ENCODE data around the gene TRABD2B. TPM values are rescaled to one million over a fixed set of nuclear protein-coding genes. Genes with fewer than 3 reads are reported as not detected.

TRABD2B gene
- total RNA-seq (2021) (7.8 to 10.8 TPM (median 10.3 TPM) in 3 replicates), Bru-seq, nascent RNA (percentile 67 among the genes with signal in this experiment)
- long read RNA-seq, experiment 1, full-length matches to known transcripts, result 10 of 27 reads
- long read RNA-seq, experiment 1, partial matches to known transcripts, result 1 of 27 reads
- long read RNA-seq, experiment 1, other reads (novel, unspliced or antisense), result 16 of 27 reads
- long read RNA-seq, experiment 2, full-length matches to known transcripts, result 4 of 13 reads
- long read RNA-seq, experiment 2, partial matches to known transcripts, result 0 of 13 reads
- long read RNA-seq, experiment 2, other reads (novel, unspliced or antisense), result 9 of 13 reads
- long read RNA-seq, experiment 3, result 0 reads

DNA sequence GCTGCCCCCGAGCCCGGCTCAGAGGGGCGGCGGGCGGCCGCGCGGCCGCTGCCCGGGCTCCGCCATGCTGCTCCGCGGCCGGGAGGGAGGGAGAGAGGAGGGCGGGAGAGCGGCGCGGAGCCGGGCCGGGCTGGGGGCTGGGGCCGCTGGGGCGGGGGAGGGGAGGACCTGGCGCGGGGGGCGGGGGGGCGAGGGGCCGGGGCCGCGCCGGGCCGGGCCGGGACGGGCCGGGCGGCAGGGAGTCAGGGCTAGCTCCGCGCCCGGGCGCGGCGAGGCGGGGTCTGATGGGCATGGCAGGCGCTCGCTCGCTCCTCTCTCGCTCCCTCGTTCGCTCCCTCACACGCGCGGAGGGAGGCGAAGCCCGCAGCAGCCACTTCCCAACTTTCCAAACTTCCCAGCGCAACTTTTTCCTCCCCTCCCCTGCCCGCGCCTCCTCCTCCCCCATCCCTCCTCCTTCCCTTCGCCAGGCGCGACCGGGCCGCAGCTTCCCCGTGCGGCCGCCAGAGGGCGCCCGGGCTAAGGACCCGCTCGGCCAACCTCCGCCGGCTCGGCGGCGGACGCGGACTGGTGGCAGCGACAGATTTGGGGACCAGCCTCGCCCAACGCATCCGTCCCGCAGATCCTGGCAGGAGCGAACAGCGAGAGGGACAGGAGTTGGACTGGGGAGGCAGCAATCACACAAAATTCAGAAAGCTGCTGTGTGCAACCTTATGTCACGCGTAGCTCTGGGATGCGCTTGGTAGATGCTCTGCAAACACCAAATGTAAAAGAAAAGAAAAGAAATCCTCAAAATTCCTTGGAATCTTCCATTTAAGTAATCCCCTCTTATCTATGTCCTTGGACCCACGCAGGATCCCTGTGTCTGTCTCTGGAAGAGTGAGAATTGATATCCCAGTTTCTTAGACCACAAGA, at the start of gene TRABD2B:
Gene TRABD2B (minus strand): TSS at position 97 of the 912 bp plus-strand sequence.
- ATAC-seq (peak; percentile 72), DNase-seq (ENCODE audit: low spot score) (peak; percentile 91)
- peak within 1 kb of the TSS; percentile 88 for H3K4me3 Mint-ChIP-seq
- H3K27me3 Mint-ChIP-seq (ENCODE audit: low read depth), result peaks cover 32% of the 10 kb centered on the region
- no peaks in the 10 kb centered on the region for H3K9me3 Mint-ChIP-seq
- CTCF ChIA-PET, result interaction anchor here (0.5 to 5.4 kb wide), 41 partner anchors 10 to 425 kb away, joined by 3 to 78 read pairs (median 4); no protein-coding TSS in a partner anchor
- H3K27ac Mint-ChIP-seq, result peak within 1 kb of the TSS; percentile 50
- H3K4me1 Mint-ChIP-seq, result peaks cover 58% of the 10 kb centered on the region
- POLR2A ChIA-PET, result interaction anchor here (0.8 kb wide), 1 partner anchor 58 kb away, joined by 3 read pairs; no protein-coding TSS in a partner anchor
- peaks cover 12% of the 10 kb centered on the region; the same call in 1 of the 2 replicates for H3K36me3 Mint-ChIP-seq
- TF ChIP-seq ATF6 (CRISPR knock-in tag; IDR thresholded peaks at IDR 0.05) (no peak), GABPB1 (CRISPR knock-in tag; IDR thresholded peaks at IDR 0.05) (no peak), MLX (CRISPR knock-in tag; IDR thresholded peaks at IDR 0.05) (no peak), HMGA2 (CRISPR knock-in tag; IDR thresholded peaks at IDR 0.05) (no peak), CBFB (CRISPR knock-in tag; IDR thresholded peaks at IDR 0.05; ENCODE audit: low read depth) (no peak), CREM (CRISPR knock-in tag; IDR thresholded peaks at IDR 0.05) (0 out of 2 replicates have a peak, but pooled peaks have one; percentile 59), ZBTB21 (CRISPR knock-in tag; IDR thresholded peaks at IDR 0.05; ENCODE audit: borderline replicate concordance) (peak; percentile 78), MYBL2 (CRISPR knock-in tag; IDR thresholded peaks at IDR 0.05) (no peak), ZNF121 (CRISPR knock-in tag; IDR thresholded peaks at IDR 0.05) (no peak), MXD4 (CRISPR knock-in tag; IDR thresholded peaks at IDR 0.05; ENCODE audit: borderline replicate concordance) (no peak), ATF1 (CRISPR knock-in tag; IDR thresholded peaks at IDR 0.05) (no peak), SP1 (CRISPR knock-in tag; conservative IDR thresholded peaks at IDR 0.05) (no peak), TCF7 (CRISPR knock-in tag; IDR thresholded peaks at IDR 0.05; ENCODE audit: low read depth) (no peak), ATF2 (CRISPR knock-in tag; IDR thresholded peaks at IDR 0.05; ENCODE audit: borderline replicate concordance, low read depth) (no peak), JUN (CRISPR knock-in tag; IDR thresholded peaks at IDR 0.05) (no peak), ZNF263 (CRISPR knock-in tag; IDR thresholded peaks at IDR 0.05; ENCODE audit: low read depth) (peak; percentile 73), ZNF138 (CRISPR knock-in tag; conservative IDR thresholded peaks at IDR 0.05) (0 out of 2 replicates have a peak, but pooled peaks have one; percentile 70), CREB1 (CRISPR knock-in tag; IDR thresholded peaks at IDR 0.05) (no peak)
- TF ChIP-seq, protein P1, sequence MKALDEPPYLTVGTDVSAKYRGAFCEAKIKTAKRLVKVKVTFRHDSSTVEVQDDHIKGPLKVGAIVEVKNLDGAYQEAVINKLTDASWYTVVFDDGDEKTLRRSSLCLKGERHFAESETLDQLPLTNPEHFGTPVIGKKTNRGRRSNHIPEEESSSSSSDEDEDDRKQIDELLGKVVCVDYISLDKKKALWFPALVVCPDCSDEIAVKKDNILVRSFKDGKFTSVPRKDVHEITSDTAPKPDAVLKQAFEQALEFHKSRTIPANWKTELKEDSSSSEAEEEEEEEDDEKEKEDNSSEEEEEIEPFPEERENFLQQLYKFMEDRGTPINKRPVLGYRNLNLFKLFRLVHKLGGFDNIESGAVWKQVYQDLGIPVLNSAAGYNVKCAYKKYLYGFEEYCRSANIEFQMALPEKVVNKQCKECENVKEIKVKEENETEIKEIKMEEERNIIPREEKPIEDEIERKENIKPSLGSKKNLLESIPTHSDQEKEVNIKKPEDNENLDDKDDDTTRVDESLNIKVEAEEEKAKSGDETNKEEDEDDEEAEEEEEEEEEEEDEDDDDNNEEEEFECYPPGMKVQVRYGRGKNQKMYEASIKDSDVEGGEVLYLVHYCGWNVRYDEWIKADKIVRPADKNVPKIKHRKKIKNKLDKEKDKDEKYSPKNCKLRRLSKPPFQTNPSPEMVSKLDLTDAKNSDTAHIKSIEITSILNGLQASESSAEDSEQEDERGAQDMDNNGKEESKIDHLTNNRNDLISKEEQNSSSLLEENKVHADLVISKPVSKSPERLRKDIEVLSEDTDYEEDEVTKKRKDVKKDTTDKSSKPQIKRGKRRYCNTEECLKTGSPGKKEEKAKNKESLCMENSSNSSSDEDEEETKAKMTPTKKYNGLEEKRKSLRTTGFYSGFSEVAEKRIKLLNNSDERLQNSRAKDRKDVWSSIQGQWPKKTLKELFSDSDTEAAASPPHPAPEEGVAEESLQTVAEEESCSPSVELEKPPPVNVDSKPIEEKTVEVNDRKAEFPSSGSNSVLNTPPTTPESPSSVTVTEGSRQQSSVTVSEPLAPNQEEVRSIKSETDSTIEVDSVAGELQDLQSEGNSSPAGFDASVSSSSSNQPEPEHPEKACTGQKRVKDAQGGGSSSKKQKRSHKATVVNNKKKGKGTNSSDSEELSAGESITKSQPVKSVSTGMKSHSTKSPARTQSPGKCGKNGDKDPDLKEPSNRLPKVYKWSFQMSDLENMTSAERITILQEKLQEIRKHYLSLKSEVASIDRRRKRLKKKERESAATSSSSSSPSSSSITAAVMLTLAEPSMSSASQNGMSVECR (CRISPR knock-in tag; IDR thresholded peaks at IDR 0.05; ENCODE audit: borderline replicate concordance), result no peak; the same call in 1 of the 2 replicates
- TF ChIP-seq, protein P2, sequence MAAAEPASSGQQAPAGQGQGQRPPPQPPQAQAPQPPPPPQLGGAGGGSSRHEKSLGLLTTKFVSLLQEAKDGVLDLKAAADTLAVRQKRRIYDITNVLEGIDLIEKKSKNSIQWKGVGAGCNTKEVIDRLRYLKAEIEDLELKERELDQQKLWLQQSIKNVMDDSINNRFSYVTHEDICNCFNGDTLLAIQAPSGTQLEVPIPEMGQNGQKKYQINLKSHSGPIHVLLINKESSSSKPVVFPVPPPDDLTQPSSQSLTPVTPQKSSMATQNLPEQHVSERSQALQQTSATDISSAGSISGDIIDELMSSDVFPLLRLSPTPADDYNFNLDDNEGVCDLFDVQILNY (CRISPR knock-in tag; IDR thresholded peaks at IDR 0.05), result peak; percentile 57; the same call in 1 of the 2 replicates
- TF ChIP-seq, protein P3, sequence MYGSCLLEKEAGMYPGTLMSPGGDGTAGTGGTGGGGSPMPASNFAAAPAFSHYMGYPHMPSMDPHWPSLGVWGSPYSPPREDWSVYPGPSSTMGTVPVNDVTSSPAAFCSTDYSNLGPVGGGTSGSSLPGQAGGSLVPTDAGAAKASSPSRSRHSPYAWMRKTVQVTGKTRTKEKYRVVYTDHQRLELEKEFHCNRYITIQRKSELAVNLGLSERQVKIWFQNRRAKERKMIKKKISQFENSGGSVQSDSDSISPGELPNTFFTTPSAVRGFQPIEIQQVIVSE (CRISPR knock-in tag; IDR thresholded peaks at IDR 0.05; ENCODE audit: borderline replicate concordance), result no peak
- TF ChIP-seq, protein P4, sequence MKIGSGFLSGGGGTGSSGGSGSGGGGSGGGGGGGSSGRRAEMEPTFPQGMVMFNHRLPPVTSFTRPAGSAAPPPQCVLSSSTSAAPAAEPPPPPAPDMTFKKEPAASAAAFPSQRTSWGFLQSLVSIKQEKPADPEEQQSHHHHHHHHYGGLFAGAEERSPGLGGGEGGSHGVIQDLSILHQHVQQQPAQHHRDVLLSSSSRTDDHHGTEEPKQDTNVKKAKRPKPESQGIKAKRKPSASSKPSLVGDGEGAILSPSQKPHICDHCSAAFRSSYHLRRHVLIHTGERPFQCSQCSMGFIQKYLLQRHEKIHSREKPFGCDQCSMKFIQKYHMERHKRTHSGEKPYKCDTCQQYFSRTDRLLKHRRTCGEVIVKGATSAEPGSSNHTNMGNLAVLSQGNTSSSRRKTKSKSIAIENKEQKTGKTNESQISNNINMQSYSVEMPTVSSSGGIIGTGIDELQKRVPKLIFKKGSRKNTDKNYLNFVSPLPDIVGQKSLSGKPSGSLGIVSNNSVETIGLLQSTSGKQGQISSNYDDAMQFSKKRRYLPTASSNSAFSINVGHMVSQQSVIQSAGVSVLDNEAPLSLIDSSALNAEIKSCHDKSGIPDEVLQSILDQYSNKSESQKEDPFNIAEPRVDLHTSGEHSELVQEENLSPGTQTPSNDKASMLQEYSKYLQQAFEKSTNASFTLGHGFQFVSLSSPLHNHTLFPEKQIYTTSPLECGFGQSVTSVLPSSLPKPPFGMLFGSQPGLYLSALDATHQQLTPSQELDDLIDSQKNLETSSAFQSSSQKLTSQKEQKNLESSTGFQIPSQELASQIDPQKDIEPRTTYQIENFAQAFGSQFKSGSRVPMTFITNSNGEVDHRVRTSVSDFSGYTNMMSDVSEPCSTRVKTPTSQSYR (CRISPR knock-in tag; IDR thresholded peaks at IDR 0.05), result peak; percentile 46; the same call in 1 of the 2 replicates

Measured in WTC11 (cell line).